SU-DHL-6 (cell line): Measurements from ENCODE around the gene ABCD2.

Experiments used
- EZH2phosphoT487 ChIP-seq: fragments of 200-600 bp; sonication (generic), shearing (Covaris generic); conservative IDR thresholded peaks from 2 replicates; pipeline ENCODE4 v1.6.1; 2018; ENCODE audit warnings: mild to moderate bottlenecking, antibody characterized with exemption, low read length, moderate library complexity, mixed read lengths
- TF ChIP-seq, protein P1 (sequence below): fragments of 200-600 bp; sonication (generic); IDR thresholded peaks from one replicate; pipeline ENCODE4 v1.5.1; 2017; ENCODE audit warnings: antibody characterized with exemption, mild to moderate bottlenecking, low read length, moderate library complexity; ENCODE audit not compliant: insufficient read depth, poor library complexity, severe bottlenecking

DNA sequence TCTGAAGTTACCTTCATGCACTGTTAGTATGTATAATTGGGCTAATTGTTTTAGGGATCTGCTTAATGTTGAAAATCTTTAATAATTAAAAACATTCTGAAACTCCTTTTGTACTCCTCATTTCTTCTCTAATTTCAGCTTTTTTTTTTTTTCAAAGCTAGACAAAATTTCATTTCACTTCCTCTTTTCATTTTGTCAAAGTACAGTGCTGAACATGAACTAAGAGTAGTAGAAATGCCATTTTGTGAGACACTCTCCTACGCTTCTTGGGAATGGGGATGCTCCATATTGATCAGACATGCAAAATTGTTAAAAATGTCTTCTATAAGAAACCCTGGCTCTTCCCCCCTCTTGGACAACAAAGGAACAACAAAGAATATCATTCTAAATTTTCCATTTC, 1.7 kb downstream of the ABCD2 start:
- TF ChIP-seq, protein P1, sequence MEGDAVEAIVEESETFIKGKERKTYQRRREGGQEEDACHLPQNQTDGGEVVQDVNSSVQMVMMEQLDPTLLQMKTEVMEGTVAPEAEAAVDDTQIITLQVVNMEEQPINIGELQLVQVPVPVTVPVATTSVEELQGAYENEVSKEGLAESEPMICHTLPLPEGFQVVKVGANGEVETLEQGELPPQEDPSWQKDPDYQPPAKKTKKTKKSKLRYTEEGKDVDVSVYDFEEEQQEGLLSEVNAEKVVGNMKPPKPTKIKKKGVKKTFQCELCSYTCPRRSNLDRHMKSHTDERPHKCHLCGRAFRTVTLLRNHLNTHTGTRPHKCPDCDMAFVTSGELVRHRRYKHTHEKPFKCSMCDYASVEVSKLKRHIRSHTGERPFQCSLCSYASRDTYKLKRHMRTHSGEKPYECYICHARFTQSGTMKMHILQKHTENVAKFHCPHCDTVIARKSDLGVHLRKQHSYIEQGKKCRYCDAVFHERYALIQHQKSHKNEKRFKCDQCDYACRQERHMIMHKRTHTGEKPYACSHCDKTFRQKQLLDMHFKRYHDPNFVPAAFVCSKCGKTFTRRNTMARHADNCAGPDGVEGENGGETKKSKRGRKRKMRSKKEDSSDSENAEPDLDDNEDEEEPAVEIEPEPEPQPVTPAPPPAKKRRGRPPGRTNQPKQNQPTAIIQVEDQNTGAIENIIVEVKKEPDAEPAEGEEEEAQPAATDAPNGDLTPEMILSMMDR = no peak
- no peak for TF ChIP-seq EZH2phosphoT487
